Heart right ventricle (tissue), 16 donors: ENCODE results near the gene SKIC3. TPM values are rescaled to one million over a fixed set of nuclear protein-coding genes. Genes with fewer than 3 reads are reported as not detected.

ENCODE experiments used
- ATAC-seq, 8 donors: fragments of 200-7000 bp; cut with Tn5 transposase; one replicate each; pipeline ENCODE4 v1.9.1; 2020; ENCODE audit warnings: mild to moderate bottlenecking in 8 of 8, moderate library complexity in 8 of 8, moderate number of reproducible peaks in 1 of 8
- DNase-seq, 2 donors: peaks; one replicate each; pipeline ENCODE4 v3.0.0-alpha.2; 2020
- H3K27ac ChIP-seq, 10 donors: fragments of 200-600 bp; sonication (generic) in 2 of 10; one replicate each; pipeline versions ENCODE4 v1.5.0 to v1.8.0; 2020 to 2022; ENCODE audit warnings: mild to moderate bottlenecking in 3 of 10
- H3K27me3 ChIP-seq, 7 donors: fragments of 200-600 bp; one replicate each; pipeline ENCODE4 v1.8.0; 2021 to 2022; ENCODE audit warnings: mild to moderate bottlenecking in 2 of 7
- H3K36me3 ChIP-seq, 9 donors: fragments of 200-600 bp; sonication (generic) in 1 of 9; one replicate each; pipeline versions ENCODE4 v1.5.0 to v1.8.0; 2020 to 2022; ENCODE audit warnings: mild to moderate bottlenecking in 2 of 9
- H3K4me1 ChIP-seq, 9 donors: fragments of 200-600 bp; sonication (generic) in 1 of 9; one replicate each; pipeline versions ENCODE4 v1.5.0 to v1.8.0; 2020 to 2022; ENCODE audit warnings: mild to moderate bottlenecking in 4 of 9
- H3K4me3 ChIP-seq, 10 donors: fragments of 200-600 bp; sonication (generic) in 2 of 10; one replicate each; pipeline versions ENCODE4 v1.5.0 to v1.8.0; 2020 to 2022; ENCODE audit warnings: mild to moderate bottlenecking in 7 of 10, moderate library complexity in 2 of 10
- H3K9me3 ChIP-seq, 11 donors: fragments of 200-600 bp in 10 of 11; sonication (generic) in 2 of 11; one replicate each; pipeline versions ENCODE4 v1.5.0 to v1.8.0; 2013 to 2022; ENCODE audit warnings: mild to moderate bottlenecking in 2 of 11, control low read depth in 1 of 11, moderate library complexity in 1 of 11
- CTCF ChIP-seq, 9 donors: fragments of 200-600 bp; sonication (generic) in 2 of 9; IDR thresholded peaks; one replicate each; pipeline versions ENCODE4 v1.5.0 to v1.8.0; 2021 to 2022; ENCODE audit warnings: antibody characterized with exemption in 9 of 9, mild to moderate bottlenecking in 5 of 9, moderate library complexity in 1 of 9
- WGBS, 2 donors: extraction: QIAGEN DNeasy Blood & Tissue Kit; methylation state at CpG; one replicate each; pipeline ENCODE4 v1.1.7; 2013; ENCODE audit warnings: inconsistent platforms in 1 of 2; 5-methylcytosine and 5-hydroxymethylcytosine counted together
- intact Hi-C, 10 donors: fragments of 100-400 bp; cut with DNase I; formaldehyde crosslinking; loops; one replicate each; pipeline versions ENCODE4 v1.11.1 to v1.14.2; 2022
- polyA plus RNA-seq, 2 donors: library from polyadenylated mRNA; stranded (reverse); fragments of 200-250 nt; gene quantifications; one replicate each; pipeline ENCODE4 v1.2.3, GENCODE V29; 2013
- total RNA-seq, 10 donors: library from RNA; stranded (reverse); fragmentation: NEBNext Ultra II Directional in 3 of 10; extraction: Animal tissue kit (Norgen Biotek cat#: 25700) in 3 of 10; gene quantifications; one replicate each; pipeline versions ENCODE4 v1.2.1 to v1.2.4, GENCODE V29; 2021 to 2023
- donor health status: Arrhythmogenic right ventricular cardiomyopathy.
- donor health status: ischemic (EF 13 %, LVEDD 7.1; RV severe dilation, severe dysfunction).
- donor health status: healthy with polysubstance abuse.
- donor health status: DM: no; HTN: yes; CAD: no.
- donor health status: DM: no; HTN: no; CAD: no.
- donor health status: ischemic (EF 25% LVEDD 6.9; RV normal size, moderate dysfunction).
- donor health status: ischemic (EF 25% LVEDD 5.7; RV mildly dilated, moderate dysfunction).
- donor health status: healthy.
- donor health status: DM: yes; HTN: yes; CAD: no.
- donor health status: Ischemic cardiomyopathy.
- donor health status: ischemic (EF 35%, LVEDD 5.7; RV mildly dilated, moderate dysfunction).
- donor health status: nonischemic (EF 11% LVEDD 7.7; RV severe dilation, severe dysfunction).
- donor health status: DM: yes; HTN: yes; CAD: no.
- donor health status: PGD.
- donor health status: ischemic (EF 29% LVEDD 5.4; RV normal size, mild dysfunction).
- donor health status: nonischemic (EF 23%, LVEDD 6.1; RV moderate dilation, normal function).

The SKIC3 gene
- total and polyA plus RNA-seq, 12 donors, result 15.3 to 74.9 (median 68.0) TPM

GRCh38 chr5:95533761-95534160 is 21.0 kb downstream of the SKIC3 start:
- no peak for DNase-seq
- Histone ChIP-seq H3K36me3 (peaks cover 0 to 99% (median 18%) of the 10 kb centered on the region in 9 donors), H3K27ac (no peak overlapping the region), H3K4me3 (no peak overlapping the region), H3K27me3 (no peaks in the 10 kb centered on the region), H3K4me1 (peaks cover 0 to 18% (median 4%) of the 10 kb centered on the region in 9 donors), H3K9me3 (no peaks in the 10 kb centered on the region)
- intact Hi-C loops, result loop anchor here in 1 of 10 donors (5.0 kb wide), 1 partner anchor 46 kb away; no protein-coding TSS in a partner anchor
- ATAC-seq, result no peak
- no peak for TF ChIP-seq CTCF (IDR thresholded peaks at IDR 0.05)

GRCh38 chr5:95533106-95533505 is 21.7 kb downstream of the SKIC3 start:
- 67 to 80% methylated on average over 2 of the region's 2 CpGs for WGBS, 2 donors
- H3K36me3 ChIP-seq, result peaks cover 0 to 99% (median 24%) of the 10 kb centered on the region in 9 donors
- H3K4me3 ChIP-seq, result no peak overlapping the region
- no peaks in the 10 kb centered on the region for H3K9me3 ChIP-seq
- ATAC-seq (no peak), DNase-seq (no peak)
- no peak for TF ChIP-seq CTCF (IDR thresholded peaks at IDR 0.05)
- H3K27me3 ChIP-seq, result no peaks in the 10 kb centered on the region
- intact Hi-C loops, result loop anchor here in 1 of 10 donors (5.0 kb wide), 1 partner anchor 46 kb away; no protein-coding TSS in a partner anchor
- H3K4me1 ChIP-seq, result peaks cover 0 to 18% (median 4%) of the 10 kb centered on the region in 9 donors
- H3K27ac ChIP-seq, result no peak overlapping the region

- Histone ChIP-seq H3K4me1 (peaks cover 0 to 18% (median 4%) of the 10 kb centered on the region in 9 donors), H3K9me3 (no peaks in the 10 kb centered on the region), H3K36me3 (peaks cover 0 to 99% (median 30%) of the 10 kb centered on the region in 9 donors), H3K27me3 (no peaks in the 10 kb centered on the region), H3K4me3 (no peak overlapping the region), H3K27ac (no peak overlapping the region)
- DNase-seq (no peak), ATAC-seq (no peak)
- intact Hi-C loops, result loop anchor here in 1 of 10 donors (5.0 kb wide), 1 partner anchor 45 kb away; no protein-coding TSS in a partner anchor
- WGBS, 2 donors, result 94 to 97% methylated on average over 2 of the region's 2 CpGs
- TF ChIP-seq CTCF (IDR thresholded peaks at IDR 0.05), result no peak
These were observed 22.4 kb downstream of the SKIC3 start for GRCh38 chr5:95532415-95532814.

GRCh38 chr5:95531491-95531890 is 23.3 kb downstream of the SKIC3 start:
- Histone ChIP-seq H3K36me3 (peaks cover 0 to 99% (median 35%) of the 10 kb centered on the region in 9 donors), H3K9me3 (no peaks in the 10 kb centered on the region), H3K27ac (no peak overlapping the region), H3K27me3 (no peaks in the 10 kb centered on the region), H3K4me3 (no peak overlapping the region), H3K4me1 (peaks cover 0 to 14% (median 0%) of the 10 kb centered on the region in 9 donors)
- intact Hi-C loops, result loop anchor here in 1 of 10 donors (5.0 kb wide), 1 partner anchor 44 kb away; no protein-coding TSS in a partner anchor
- DNase-seq (no peak), ATAC-seq (no peak)
- no peak for TF ChIP-seq CTCF (IDR thresholded peaks at IDR 0.05)
